Hepatocyte (in vitro differentiated cells): ENCODE measurements around the gene CUBN. TPM values are rescaled to one million over a fixed set of nuclear protein-coding genes. Genes with fewer than 3 reads are reported as not detected.
A peak's percentile ranks its signal among the peaks of the same experiment; 100 is the strongest.

ENCODE experiments used
- DNase-seq: peaks from one replicate; pipeline ENCODE4 v3.0.0-alpha.2; 2016; ENCODE audit warnings: low spot score
- H2AFZ ChIP-seq: fragments of 200-600 bp; sonication (generic); 2 replicates; pipeline ENCODE4 v1.6.0; 2016; ENCODE audit warnings: antibody characterized with exemption, mild to moderate bottlenecking
- H3K27ac ChIP-seq: fragments of 200-600 bp; sonication (generic); 2 replicates; pipeline ENCODE4 v1.5.1; 2016; ENCODE audit warnings: mild to moderate bottlenecking
- H3K27me3 ChIP-seq: fragments of 200-600 bp; sonication (generic); 2 replicates; pipeline ENCODE4 v1.6.1; 2016
- H3K36me3 ChIP-seq: fragments of 200-600 bp; sonication (generic); replicated peaks from 2 replicates; pipeline ENCODE4 v1.5.1; 2016; ENCODE audit warnings: low read depth; ENCODE audit not compliant: insufficient read depth
- H3K4me1 ChIP-seq: fragments of 200-600 bp; sonication (generic); 2 replicates; pipeline ENCODE4 v1.5.1; 2016; ENCODE audit warnings: mild to moderate bottlenecking, moderate library complexity; ENCODE audit not compliant: insufficient read depth
- H3K4me2 ChIP-seq: fragments of 200-600 bp; sonication (generic); 2 replicates; pipeline ENCODE4 v1.6.0; 2016
- H3K4me3 ChIP-seq: fragments of 200-600 bp; sonication (generic); 2 replicates; pipeline ENCODE4 v1.5.1; 2016; ENCODE audit warnings: mild to moderate bottlenecking
- H3K79me2 ChIP-seq: fragments of 200-600 bp; sonication (generic); 2 replicates; pipeline ENCODE4 v1.6.0; 2017; ENCODE audit warnings: mild to moderate bottlenecking
- H3K9me2 ChIP-seq: fragments of 200-600 bp; sonication (generic); replicated peaks from 2 replicates; pipeline ENCODE4 v1.6.0; 2017; ENCODE audit warnings: mild to moderate bottlenecking; ENCODE audit not compliant: insufficient read depth
- H3K9me3 ChIP-seq: fragments of 200-600 bp; sonication (generic); 2 replicates; pipeline ENCODE4 v1.5.1; 2016; ENCODE audit warnings: low read depth, mild to moderate bottlenecking
- H4K20me1 ChIP-seq: fragments of 200-600 bp; sonication (generic); 2 replicates; pipeline ENCODE4 v1.6.0; 2016; ENCODE audit warnings: mild to moderate bottlenecking; ENCODE audit not compliant: insufficient read depth, poor library complexity, severe bottlenecking
- EZH2 ChIP-seq: fragments of 200-600 bp; sonication (generic); IDR thresholded peaks from 2 replicates; pipeline ENCODE4 v1.6.1; 2016; ENCODE audit warnings: antibody characterized with exemption, mild to moderate bottlenecking, borderline replicate concordance
- EZH2phosphoT487 ChIP-seq: fragments of 200-600 bp; sonication (generic); IDR thresholded peaks from one replicate; pipeline ENCODE4 v1.6.1; 2018; ENCODE audit warnings: antibody characterized with exemption, mild to moderate bottlenecking, low read depth, moderate library complexity; ENCODE audit not compliant: unreplicated experiment, severe bottlenecking
- WGBS: methylation state at CpG from one replicate; pipeline ENCODE4 v1.1.6; 2016; ENCODE audit warnings: low lambda C conversion rate; ENCODE audit errors: missing lambda C conversion rate; 5-methylcytosine and 5-hydroxymethylcytosine counted together
- polyA plus RNA-seq: library from polyadenylated mRNA; unstranded; fragments of >200 nt; fragmentation: Nextera tagmentation; extraction: Ambion mirVana; gene quantifications from 2 replicates; pipeline ENCODE4 v1.2.1, GENCODE V29; 2016
- total RNA-seq: library from RNA; depleted of rRNA; stranded (reverse); fragments of >200 nt; gene quantifications from 2 replicates; pipeline ENCODE4 v1.2.3, GENCODE V29; 2014
- TF ChIP-seq, protein P1 (sequence below): fragments of 200-600 bp; sonication (generic); IDR thresholded peaks from 2 replicates; pipeline ENCODE4 v1.5.1; 2016; ENCODE audit warnings: antibody characterized with exemption, mild to moderate bottlenecking; ENCODE audit not compliant: poor library complexity

CUBN gene
- total and polyA plus RNA-seq, 2 experiments from 2014 or later: 2.0 to 10.6 TPM

DNA sequence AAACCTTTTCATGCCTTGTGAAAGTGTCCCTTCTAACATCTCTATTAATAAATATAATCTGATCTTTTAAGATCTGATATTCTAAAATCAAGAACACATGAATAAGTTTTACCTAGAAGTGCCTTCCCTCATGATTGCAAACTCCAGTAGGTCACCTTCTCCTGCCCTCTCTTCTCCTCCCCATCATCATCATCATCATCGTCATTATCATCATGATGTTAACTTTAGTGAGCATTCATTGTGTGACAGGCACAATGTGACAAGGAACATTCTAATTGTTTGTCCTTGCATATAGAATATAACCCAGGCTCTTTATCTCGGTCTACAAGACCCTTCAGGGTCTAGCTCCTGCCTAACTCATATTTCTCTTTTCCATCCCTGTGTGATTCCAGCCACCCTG, 51.7 kb downstream of the CUBN start:
- Histone ChIP-seq H3K27me3 (no peaks in the 10 kb centered on the region), H4K20me1 (no peaks in the 10 kb centered on the region), H3K36me3 (no peaks in the 10 kb centered on the region), H3K4me3 (no peak overlapping the region), H2AFZ (no peak overlapping the region), H3K4me2 (no peak overlapping the region), H3K4me1 (peaks cover 23% of the 10 kb centered on the region), H3K9me3 (no peaks in the 10 kb centered on the region), H3K9me2 (no peaks in the 10 kb centered on the region), H3K27ac (peak overlapping the region; percentile 83), H3K79me2 (no peaks in the 10 kb centered on the region)
- 92% methylated on average over 2 of the region's 2 CpGs for WGBS
- no peak for TF ChIP-seq EZH2
- no peak for TF ChIP-seq EZH2phosphoT487
- TF ChIP-seq, protein P1, sequence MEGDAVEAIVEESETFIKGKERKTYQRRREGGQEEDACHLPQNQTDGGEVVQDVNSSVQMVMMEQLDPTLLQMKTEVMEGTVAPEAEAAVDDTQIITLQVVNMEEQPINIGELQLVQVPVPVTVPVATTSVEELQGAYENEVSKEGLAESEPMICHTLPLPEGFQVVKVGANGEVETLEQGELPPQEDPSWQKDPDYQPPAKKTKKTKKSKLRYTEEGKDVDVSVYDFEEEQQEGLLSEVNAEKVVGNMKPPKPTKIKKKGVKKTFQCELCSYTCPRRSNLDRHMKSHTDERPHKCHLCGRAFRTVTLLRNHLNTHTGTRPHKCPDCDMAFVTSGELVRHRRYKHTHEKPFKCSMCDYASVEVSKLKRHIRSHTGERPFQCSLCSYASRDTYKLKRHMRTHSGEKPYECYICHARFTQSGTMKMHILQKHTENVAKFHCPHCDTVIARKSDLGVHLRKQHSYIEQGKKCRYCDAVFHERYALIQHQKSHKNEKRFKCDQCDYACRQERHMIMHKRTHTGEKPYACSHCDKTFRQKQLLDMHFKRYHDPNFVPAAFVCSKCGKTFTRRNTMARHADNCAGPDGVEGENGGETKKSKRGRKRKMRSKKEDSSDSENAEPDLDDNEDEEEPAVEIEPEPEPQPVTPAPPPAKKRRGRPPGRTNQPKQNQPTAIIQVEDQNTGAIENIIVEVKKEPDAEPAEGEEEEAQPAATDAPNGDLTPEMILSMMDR: no peak
- no peak for DNase-seq

DNA sequence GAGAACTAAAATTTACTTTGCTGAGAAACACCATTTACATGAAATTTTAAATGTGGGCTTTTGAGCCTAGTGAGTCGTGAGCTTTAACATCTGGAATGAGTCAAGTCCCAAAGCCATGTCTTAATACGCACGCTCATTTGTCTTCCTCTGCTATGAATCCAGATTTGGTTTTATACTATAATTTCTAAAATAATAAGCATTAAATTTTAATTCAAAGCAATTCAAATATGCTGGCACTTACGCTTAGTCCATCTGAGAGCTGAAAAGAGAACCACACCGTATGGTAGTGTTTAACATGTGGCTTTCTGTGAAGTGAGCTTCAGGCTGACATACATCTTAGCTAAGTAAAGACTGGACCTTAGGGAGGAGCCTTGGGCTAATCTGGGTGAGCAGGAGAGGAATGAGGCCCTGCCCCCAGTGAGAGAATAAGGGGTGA, 52.2 kb downstream of the CUBN start:
- no peaks in the 10 kb centered on the region for H3K9me2 ChIP-seq
- no peak for DNase-seq
- H4K20me1 ChIP-seq: no peaks in the 10 kb centered on the region
- WGBS: 58% methylated on average over 5 of the region's 5 CpGs
- H3K36me3 ChIP-seq: no peaks in the 10 kb centered on the region
- H2AFZ ChIP-seq: no peak overlapping the region
- no peaks in the 10 kb centered on the region for H3K9me3 ChIP-seq
- TF ChIP-seq EZH2 (no peak), EZH2phosphoT487 (no peak)
- TF ChIP-seq, protein P1: no peak
- H3K4me1 ChIP-seq: peaks cover 23% of the 10 kb centered on the region
- H3K4me3 ChIP-seq: no peak overlapping the region
- no peaks in the 10 kb centered on the region for H3K27me3 ChIP-seq
- no peaks in the 10 kb centered on the region for H3K79me2 ChIP-seq
- H3K4me2 ChIP-seq: no peak overlapping the region
- H3K27ac ChIP-seq: peak overlapping the region; percentile 83

DNA sequence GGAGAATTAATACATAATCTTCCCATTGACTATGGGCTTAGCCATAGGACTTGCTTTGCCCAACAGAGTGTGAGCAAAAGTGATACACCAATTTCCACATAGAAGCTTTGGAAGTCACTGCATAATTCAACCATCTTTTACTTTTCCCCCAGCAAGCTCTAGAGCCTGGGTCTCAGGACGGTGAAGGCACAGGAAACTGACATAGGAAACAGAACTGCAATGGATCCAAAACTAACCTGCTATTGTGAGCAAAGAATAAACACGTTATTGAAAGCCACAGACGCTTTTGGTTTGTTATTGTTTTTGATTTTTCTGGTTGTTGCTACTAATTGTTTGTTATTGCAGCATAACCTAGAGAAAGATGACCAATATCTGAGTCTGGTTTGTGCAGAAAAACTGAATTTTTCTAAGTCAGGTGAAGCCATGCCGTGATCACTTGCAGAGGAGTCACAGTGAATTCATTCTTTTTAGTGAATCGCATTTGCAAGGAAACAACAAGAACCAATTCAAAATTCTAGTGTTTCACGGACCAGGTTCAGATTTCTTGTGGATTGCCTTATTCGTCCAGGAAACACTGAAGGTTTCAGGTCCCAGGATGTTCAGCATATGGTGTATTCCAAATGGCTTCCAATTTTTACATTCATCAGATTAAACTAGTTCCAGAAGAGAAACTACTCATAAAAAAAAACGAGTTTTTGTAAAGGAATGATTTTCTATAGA, 52.8 kb downstream of the CUBN start:
- Histone ChIP-seq H3K27me3 (no peaks in the 10 kb centered on the region), H3K9me2 (no peaks in the 10 kb centered on the region), H3K4me2 (peak overlapping the region; percentile 9), H3K4me3 (no peak overlapping the region), H4K20me1 (no peaks in the 10 kb centered on the region), H3K36me3 (no peaks in the 10 kb centered on the region), H3K9me3 (no peaks in the 10 kb centered on the region), H3K27ac (peak overlapping the region; percentile 83), H2AFZ (no peak overlapping the region), H3K79me2 (no peaks in the 10 kb centered on the region), H3K4me1 (peaks cover 23% of the 10 kb centered on the region)
- TF ChIP-seq EZH2: no peak
- TF ChIP-seq, protein P1: no peak
- DNase-seq: no peak
- 78% methylated on average over 8 of the region's 8 CpGs for WGBS
